ENCODE measurements around the gene PEX16. TPM values are rescaled to one million over a fixed set of nuclear protein-coding genes. Genes with fewer than 3 reads are reported as not detected.

Gene PEX16
- total and polyA plus RNA-seq, 8 donors: 10.0 to 23.4 (median 14.0) TPM

DNA sequence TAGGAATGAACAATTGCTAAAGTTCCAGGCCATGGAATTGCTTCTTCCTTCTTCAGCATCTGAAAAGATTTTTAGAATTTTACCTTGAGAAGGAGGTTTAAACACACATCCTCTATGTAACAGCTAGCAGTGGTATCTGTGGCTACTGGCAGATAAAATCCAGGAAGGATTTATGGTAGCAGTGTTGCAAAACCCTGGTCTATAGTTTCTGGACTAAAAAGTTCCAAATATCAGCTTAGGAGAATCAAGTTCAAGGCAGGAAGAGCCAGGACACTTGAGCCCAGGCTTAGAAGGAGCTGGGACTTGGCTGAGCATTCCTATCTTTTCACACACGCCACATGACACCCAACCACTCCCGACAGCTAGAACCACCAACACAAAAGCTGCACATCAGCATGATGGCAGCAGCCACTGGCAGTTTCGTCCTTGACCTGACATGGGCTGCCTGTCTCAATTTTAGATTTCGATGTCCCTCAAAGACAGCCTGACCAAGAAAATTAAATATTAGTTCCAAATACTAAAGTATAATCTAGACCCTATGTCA, 18.9 kb upstream of the PEX16 start:
- no peak overlapping the region for H3K4me3 ChIP-seq
- intact Hi-C loops (cut with DNase I): no loop called here
- H3K4me1 ChIP-seq: peaks cover 0 to 2% of the 10 kb centered on the region in 2 donors
- ATAC-seq (no peak), DNase-seq (no peak)
- H3K9me3 ChIP-seq: no peaks in the 10 kb centered on the region
- H3K36me3 ChIP-seq: peaks cover 0 to 77% of the 10 kb centered on the region in 2 donors
- H3K27ac ChIP-seq: no peak overlapping the region
- TF ChIP-seq, protein P1, sequence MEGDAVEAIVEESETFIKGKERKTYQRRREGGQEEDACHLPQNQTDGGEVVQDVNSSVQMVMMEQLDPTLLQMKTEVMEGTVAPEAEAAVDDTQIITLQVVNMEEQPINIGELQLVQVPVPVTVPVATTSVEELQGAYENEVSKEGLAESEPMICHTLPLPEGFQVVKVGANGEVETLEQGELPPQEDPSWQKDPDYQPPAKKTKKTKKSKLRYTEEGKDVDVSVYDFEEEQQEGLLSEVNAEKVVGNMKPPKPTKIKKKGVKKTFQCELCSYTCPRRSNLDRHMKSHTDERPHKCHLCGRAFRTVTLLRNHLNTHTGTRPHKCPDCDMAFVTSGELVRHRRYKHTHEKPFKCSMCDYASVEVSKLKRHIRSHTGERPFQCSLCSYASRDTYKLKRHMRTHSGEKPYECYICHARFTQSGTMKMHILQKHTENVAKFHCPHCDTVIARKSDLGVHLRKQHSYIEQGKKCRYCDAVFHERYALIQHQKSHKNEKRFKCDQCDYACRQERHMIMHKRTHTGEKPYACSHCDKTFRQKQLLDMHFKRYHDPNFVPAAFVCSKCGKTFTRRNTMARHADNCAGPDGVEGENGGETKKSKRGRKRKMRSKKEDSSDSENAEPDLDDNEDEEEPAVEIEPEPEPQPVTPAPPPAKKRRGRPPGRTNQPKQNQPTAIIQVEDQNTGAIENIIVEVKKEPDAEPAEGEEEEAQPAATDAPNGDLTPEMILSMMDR (IDR thresholded peaks at IDR 0.05): no peak
- H3K27me3 ChIP-seq: no peaks in the 10 kb centered on the region

DNA sequence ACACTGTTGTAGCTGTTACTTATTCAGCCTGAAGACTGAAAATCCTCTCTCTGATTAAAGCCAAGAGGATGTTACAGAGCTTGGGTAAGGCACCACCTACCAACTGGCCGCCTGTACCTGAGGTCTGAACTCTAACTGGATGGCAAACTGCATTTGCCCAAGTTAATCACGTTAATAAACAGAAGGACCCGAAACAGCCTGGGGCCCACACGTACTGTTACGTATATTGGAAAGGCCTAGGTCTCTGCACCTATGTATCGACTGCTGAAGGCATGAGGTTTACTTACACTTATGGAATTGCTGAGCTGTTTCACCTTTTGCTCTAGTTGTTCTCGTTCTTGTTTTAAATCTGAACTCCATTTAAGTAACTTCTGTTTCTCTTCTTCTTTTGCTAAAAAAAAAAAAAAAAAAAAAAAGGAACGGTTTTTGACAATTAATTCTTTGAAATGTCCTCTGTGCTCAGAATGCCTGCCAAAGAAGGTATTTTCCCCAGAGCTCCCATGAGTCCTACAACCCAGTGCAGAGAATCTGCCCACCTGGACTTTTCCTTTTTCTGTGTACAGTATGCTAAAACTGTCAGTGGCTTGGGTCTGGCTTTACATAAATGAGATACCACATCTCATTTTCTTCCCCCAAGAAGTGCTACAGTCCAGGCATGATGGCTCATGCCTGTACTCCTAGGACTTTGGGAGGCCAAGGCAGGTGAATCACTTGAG, 17.8 kb upstream of the PEX16 start:
- Histone ChIP-seq H3K27me3 (no peaks in the 10 kb centered on the region), H3K36me3 (peaks cover 0 to 78% of the 10 kb centered on the region in 2 donors), H3K4me3 (no peak overlapping the region), H3K27ac (no peak overlapping the region), H3K9me3 (no peaks in the 10 kb centered on the region), H3K4me1 (peaks cover 0 to 12% of the 10 kb centered on the region in 2 donors)
- no peak for DNase-seq
- TF ChIP-seq, protein P1 (IDR thresholded peaks at IDR 0.05): no peak
- no peak for ATAC-seq
- intact Hi-C loops (cut with DNase I): no loop called here

DNA sequence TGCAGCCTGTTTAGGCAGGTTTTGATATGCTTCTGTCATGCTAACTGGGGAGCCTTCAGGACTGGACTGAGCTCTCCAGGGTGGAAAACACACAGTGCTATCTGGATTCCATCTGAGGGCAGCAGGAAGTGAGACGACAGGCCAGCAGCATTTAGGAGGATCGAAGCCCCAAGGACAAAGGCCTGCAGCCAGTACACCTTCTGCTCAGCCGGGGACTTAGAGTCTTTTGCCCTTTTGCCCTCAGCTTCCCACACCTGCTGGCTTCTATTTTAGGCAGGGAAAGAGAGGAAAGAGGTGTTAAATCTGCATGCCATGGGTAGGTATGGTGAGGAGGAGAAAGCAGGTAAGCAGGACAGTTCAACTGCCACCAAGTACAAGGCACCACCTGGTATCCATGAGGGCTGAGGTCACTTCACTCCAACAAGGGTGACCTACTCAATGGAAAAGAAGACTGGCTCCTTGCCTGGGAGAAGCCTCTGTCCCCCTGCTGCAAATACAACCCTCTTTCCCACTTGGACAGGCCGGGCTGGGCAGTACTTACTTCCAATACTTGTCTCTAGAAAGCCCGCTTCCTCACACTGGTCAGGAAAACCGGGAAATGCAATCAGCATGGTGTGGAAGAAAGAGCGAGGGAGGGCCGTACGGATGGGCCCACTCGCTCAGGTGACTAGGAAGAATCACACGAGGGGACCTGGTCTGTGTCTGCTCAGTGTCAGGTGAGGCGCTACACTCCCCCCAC, 17.1 kb upstream of the PEX16 start:
- DNase-seq (no peak), ATAC-seq (no peak)
- H3K9me3 ChIP-seq: no peaks in the 10 kb centered on the region

DNA sequence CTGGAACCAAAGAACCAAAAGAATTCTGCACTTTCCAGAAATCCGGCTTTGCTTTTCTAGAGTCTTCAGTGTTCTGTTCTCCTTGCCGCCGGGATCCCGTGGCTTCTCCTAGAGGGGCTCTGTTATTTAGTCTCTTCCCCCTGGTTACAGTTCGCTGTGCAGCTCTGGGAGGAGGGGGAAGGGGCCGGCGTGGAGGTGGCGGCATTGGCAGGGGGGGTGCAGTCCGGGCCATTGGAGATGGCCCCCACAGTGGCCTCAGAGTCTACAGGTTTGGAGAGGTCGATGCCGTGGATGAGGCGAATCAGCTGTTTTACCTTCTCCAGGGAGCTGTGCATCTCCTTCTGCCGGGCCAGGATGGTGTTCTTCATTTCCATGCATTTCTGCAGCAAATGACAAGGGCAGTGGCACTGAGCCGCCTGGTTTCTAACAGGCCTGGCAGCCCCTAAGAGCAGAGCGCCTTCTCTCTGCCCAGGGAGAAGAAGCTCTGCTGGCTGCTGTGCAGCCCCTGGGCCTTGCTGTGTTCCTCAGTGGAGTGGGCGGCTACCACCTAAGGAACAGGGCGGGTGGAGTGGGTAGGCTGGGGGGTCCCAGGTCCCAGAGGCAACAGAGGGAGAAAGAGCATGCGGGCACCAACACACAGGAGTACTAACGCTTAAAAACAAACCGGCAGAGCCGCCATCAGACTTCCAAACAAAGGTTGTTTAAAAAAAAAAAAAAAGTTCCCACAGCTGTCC, 16.3 kb upstream of the PEX16 start:
- DNase-seq: no peak
- Histone ChIP-seq H3K4me3 (no peak overlapping the region), H3K36me3 (peaks cover 0 to 78% of the 10 kb centered on the region in 2 donors), H3K4me1 (peaks cover 0 to 22% of the 10 kb centered on the region in 2 donors), H3K9me3 (no peaks in the 10 kb centered on the region), H3K27ac (no peak overlapping the region), H3K27me3 (no peaks in the 10 kb centered on the region)
- no peak for ATAC-seq
- intact Hi-C loops (cut with DNase I): no loop called here
- TF ChIP-seq, protein P1 (IDR thresholded peaks at IDR 0.05): no peak

More for the DNA sequence above, 17.1 kb upstream of the PEX16 start:
- H3K4me1 ChIP-seq: peaks cover 0 to 19% of the 10 kb centered on the region in 2 donors
- H3K4me3 ChIP-seq: no peak overlapping the region
- intact Hi-C loops (cut with DNase I): no loop called here
- H3K27ac ChIP-seq: no peak overlapping the region
- H3K36me3 ChIP-seq: peaks cover 0 to 78% of the 10 kb centered on the region in 2 donors
- TF ChIP-seq, protein P1 (IDR thresholded peaks at IDR 0.05): no peak
- no peaks in the 10 kb centered on the region for H3K27me3 ChIP-seq

Data from left lung (tissue), 10 donors.